Natural killer cell (primary cell): Measurements from ENCODE around the gene PCDHGB3. TPM values are rescaled to one million over a fixed set of nuclear protein-coding genes. Genes with fewer than 3 reads are reported as not detected.
A peak's percentile ranks its signal among the peaks of the same experiment; 100 is the strongest.
"Not testable (repeated sequence)": the region's sequence is repeated elsewhere in the genome, so short reads cannot be mapped to it uniquely, and the experiment has no call there.

ENCODE experiments used
- ATAC-seq, 3 donors: fragments of 150-1000 bp in 2 of 3; fragments of 200-7000 bp in 1 of 3; cut with Tn5 transposase; 1 replicate in 1 of 3; 2 replicates in 2 of 3; pipeline ENCODE4 v1.10.0; 2021; ENCODE audit warnings: mild to moderate bottlenecking in 2 of 3, moderate library complexity in 2 of 3
- DNase-seq, 2 donors: peaks; one replicate each; pipeline versions ENCODE4 v3.0.0 to v3.0.0-alpha.2; 2013 to 2021; ENCODE audit warnings: mixed read lengths in 1 of 2
- H3K27ac ChIP-seq: one replicate; pipeline ENCODE4 v1.5.1; 2013; ENCODE audit warnings: mild to moderate bottlenecking, low read length
- H3K27me3 ChIP-seq: one replicate; pipeline ENCODE4 v1.6.1; 2013; ENCODE audit warnings: low read length; ENCODE audit not compliant: control insufficient read depth, insufficient read depth
- H3K36me3 ChIP-seq: one replicate; pipeline ENCODE4 v1.6.1; 2013; ENCODE audit warnings: low read length; ENCODE audit not compliant: control insufficient read depth, insufficient read depth
- H3K4me1 ChIP-seq: one replicate; pipeline ENCODE4 v1.6.1; 2013; ENCODE audit warnings: low read length; ENCODE audit not compliant: control insufficient read depth, insufficient read depth
- H3K4me3 ChIP-seq: one replicate; pipeline ENCODE4 v1.5.1; 2013; ENCODE audit warnings: low read length
- H3K9me3 ChIP-seq: one replicate; pipeline ENCODE4 v1.6.1; 2013; ENCODE audit warnings: low read length; ENCODE audit not compliant: control insufficient read depth, insufficient read depth
- H3K27ac Mint-ChIP-seq, 2 donors: one replicate each; pipeline ENCODE4 v1.8.0; 2022; ENCODE audit warnings: mild to moderate bottlenecking in 2 of 2, mixed read lengths in 2 of 2, moderate library complexity in 1 of 2
- H3K27me3 Mint-ChIP-seq, 2 donors: one replicate each; pipeline ENCODE4 v1.8.0; 2022; ENCODE audit warnings: low read depth in 2 of 2, mixed read lengths in 2 of 2
- H3K36me3 Mint-ChIP-seq: one replicate; pipeline ENCODE4 v1.8.0; 2022; ENCODE audit warnings: mixed read lengths
- H3K4me1 Mint-ChIP-seq, 2 donors: one replicate each; pipeline ENCODE4 v1.8.0; 2022; ENCODE audit warnings: mixed read lengths in 2 of 2
- H3K4me3 Mint-ChIP-seq: one replicate; pipeline ENCODE4 v1.8.0; 2022; ENCODE audit warnings: mild to moderate bottlenecking, moderate library complexity, mixed read lengths
- H3K9me3 Mint-ChIP-seq, 2 donors: one replicate each; pipeline ENCODE4 v1.8.0; 2022; ENCODE audit warnings: mixed read lengths in 2 of 2
- WGBS: methylation state at CpG from one replicate; pipeline ENCODE4 v1.1.7; 2013; ENCODE audit warnings: missing lambda C conversion rate; ENCODE audit not compliant: insufficient coverage; 5-methylcytosine and 5-hydroxymethylcytosine counted together
- intact Hi-C: fragments of 100-400 bp; cut with micrococcal nuclease; formaldehyde crosslinking; loops from one replicate; pipeline ENCODE4 v1.14.2; 2022
- total RNA-seq, 4 donors: library from RNA; stranded (reverse); fragments of 120-200 nt in 1 of 4; gene quantifications; one replicate each; pipeline versions ENCODE4 v1.2.3 to v1.2.4, GENCODE V29; 2013 to 2022
- TF ChIP-seq, protein P1 (sequence below): fragments of 200-600 bp; IDR thresholded peaks from one replicate; pipeline ENCODE4 v1.8.0; 2022; ENCODE audit warnings: antibody characterized with exemption

The PCDHGB3 gene
- total RNA-seq, 3 donors from 2014 or later (not counting 1 experiment from before 2014, with no cell fraction given): 0.52 to 0.68 TPM; not detected in 1

- 22% methylated on average over 23 of the region's 25 CpGs for WGBS
- Histone ChIP-seq H3K27ac (no peak overlapping the region), H3K4me3 (peak overlapping the region; percentile 22), H3K9me3 (peaks cover 24% of the 10 kb centered on the region), H3K36me3 (no peaks in the 10 kb centered on the region), H3K4me1 (peaks cover 25% of the 10 kb centered on the region), H3K27me3 (peaks cover 68% of the 10 kb centered on the region)
- Mint-ChIP-seq H3K4me1 (peaks cover 38 to 51% of the 10 kb centered on the region in 2 donors), H3K9me3 (peaks cover 2 to 7% of the 10 kb centered on the region in 2 donors), H3K4me3 (peak overlapping the region; percentile 93), H3K36me3 (peaks cover 36% of the 10 kb centered on the region), H3K27ac (peak overlapping the region; percentile 61 to 82), H3K27me3 (peaks cover 52 to 63% of the 10 kb centered on the region in 2 donors)
- ATAC-seq: no peak
- TF ChIP-seq, protein P1, sequence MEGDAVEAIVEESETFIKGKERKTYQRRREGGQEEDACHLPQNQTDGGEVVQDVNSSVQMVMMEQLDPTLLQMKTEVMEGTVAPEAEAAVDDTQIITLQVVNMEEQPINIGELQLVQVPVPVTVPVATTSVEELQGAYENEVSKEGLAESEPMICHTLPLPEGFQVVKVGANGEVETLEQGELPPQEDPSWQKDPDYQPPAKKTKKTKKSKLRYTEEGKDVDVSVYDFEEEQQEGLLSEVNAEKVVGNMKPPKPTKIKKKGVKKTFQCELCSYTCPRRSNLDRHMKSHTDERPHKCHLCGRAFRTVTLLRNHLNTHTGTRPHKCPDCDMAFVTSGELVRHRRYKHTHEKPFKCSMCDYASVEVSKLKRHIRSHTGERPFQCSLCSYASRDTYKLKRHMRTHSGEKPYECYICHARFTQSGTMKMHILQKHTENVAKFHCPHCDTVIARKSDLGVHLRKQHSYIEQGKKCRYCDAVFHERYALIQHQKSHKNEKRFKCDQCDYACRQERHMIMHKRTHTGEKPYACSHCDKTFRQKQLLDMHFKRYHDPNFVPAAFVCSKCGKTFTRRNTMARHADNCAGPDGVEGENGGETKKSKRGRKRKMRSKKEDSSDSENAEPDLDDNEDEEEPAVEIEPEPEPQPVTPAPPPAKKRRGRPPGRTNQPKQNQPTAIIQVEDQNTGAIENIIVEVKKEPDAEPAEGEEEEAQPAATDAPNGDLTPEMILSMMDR: no peak
- intact Hi-C loops: loop anchor here (2.0 to 5.0 kb wide), 2 partner anchors 99 to 151 kb away; no protein-coding TSS in a partner anchor
- DNase-seq: no peak
Observed at GRCh38 chr5:141413540-141414069, 43.6 kb downstream of the PCDHGB3 start.

- ATAC-seq, H3K9me3 Mint-ChIP-seq, DNase-seq, H3K36me3 ChIP-seq, H3K4me3 ChIP-seq, H3K27ac ChIP-seq: not testable (repeated sequence)
- H3K36me3 Mint-ChIP-seq: peaks cover 32% of the 10 kb centered on the region
- intact Hi-C loops: loop anchor here (5.0 kb wide), 1 partner anchor 98 kb away; no protein-coding TSS in a partner anchor
- H3K4me1 Mint-ChIP-seq: peaks cover 38 to 47% of the 10 kb centered on the region in 2 donors
- H3K4me3 Mint-ChIP-seq: peak overlapping the region; percentile 73
- peaks cover 27% of the 10 kb centered on the region for H3K9me3 ChIP-seq
- peaks cover 53 to 67% of the 10 kb centered on the region in 2 donors for H3K27me3 Mint-ChIP-seq
- peaks cover 65% of the 10 kb centered on the region for H3K27me3 ChIP-seq
- H3K4me1 ChIP-seq: peaks cover 25% of the 10 kb centered on the region
- WGBS: 43% methylated on average over 46 of the region's 46 CpGs
- peak overlapping the region in 1 of 2 donors; percentile 82 for H3K27ac Mint-ChIP-seq
Observed at GRCh38 chr5:141414548-141415274, 44.7 kb downstream of the PCDHGB3 start.

DNA sequence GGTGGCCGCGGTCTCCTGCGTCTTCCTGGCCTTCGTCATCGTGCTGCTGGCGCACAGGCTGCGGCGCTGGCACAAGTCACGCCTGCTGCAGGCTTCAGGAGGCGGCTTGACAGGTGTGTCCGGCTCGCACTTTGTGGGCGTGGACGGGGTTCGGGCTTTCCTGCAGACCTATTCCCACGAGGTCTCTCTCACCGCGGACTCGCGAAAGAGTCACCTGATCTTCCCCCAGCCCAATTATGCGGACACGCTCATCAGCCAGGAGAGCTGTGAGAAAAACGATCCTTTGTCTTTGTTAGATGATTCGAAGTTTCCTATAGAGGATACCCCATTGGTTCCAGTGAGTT lies 45.2 kb downstream of the PCDHGB3 start:
- H3K4me3 ChIP-seq, intact Hi-C loops, H3K27ac ChIP-seq, DNase-seq, H3K27ac Mint-ChIP-seq, H3K36me3 ChIP-seq, H3K9me3 Mint-ChIP-seq, ATAC-seq: not testable (repeated sequence)
- Mint-ChIP-seq H3K4me3 (peak overlapping the region; percentile 73), H3K4me1 (peaks cover 38 to 44% of the 10 kb centered on the region in 2 donors), H3K36me3 (peaks cover 30% of the 10 kb centered on the region), H3K27me3 (peaks cover 54 to 69% of the 10 kb centered on the region in 2 donors)
- peaks cover 30% of the 10 kb centered on the region for H3K9me3 ChIP-seq
- peaks cover 65% of the 10 kb centered on the region for H3K27me3 ChIP-seq
- H3K4me1 ChIP-seq: peaks cover 25% of the 10 kb centered on the region
- WGBS: 25% methylated on average over 24 of the region's 24 CpGs

DNA sequence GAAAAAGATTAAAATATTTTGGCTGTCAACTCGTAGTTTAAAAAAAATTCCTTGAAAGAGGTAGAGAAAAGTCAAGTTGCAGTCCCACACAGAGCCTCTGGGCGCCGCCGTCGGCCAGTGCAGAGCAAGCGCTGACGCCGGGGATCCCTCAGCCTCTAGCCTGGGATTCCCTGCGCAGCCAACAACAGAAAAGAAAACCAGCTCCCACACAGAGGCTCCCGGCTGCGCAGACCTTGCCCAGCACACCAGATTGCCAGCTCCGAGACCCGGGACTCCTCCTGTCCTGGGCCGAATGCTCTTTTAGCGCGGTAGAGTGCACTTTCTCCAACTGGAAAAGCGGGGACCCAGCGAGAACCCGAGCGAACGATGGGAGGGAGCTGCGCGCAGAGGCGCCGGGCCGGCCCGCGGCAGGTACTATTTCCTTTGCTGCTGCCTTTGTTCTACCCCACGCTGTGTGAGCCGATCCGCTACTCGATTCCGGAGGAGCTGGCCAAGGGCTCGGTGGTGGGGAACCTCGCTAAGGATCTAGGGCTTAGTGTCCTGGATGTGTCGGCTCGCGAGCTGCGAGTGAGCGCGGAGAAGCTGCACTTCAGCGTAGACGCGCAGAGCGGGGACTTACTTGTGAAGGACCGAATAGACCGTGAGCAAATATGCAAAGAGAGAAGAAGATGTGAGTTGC lies 47.6 kb downstream of the PCDHGB3 start, which contains the start of gene PCDHGB7:
Gene PCDHGB7, plus strand, starts transcription at position 184 of the 679 bp plus-strand sequence. Its CDS starts 183 bp downstream, at position 367.
- H3K27ac ChIP-seq, intact Hi-C loops, H3K36me3 ChIP-seq, H3K4me3 ChIP-seq, H3K9me3 Mint-ChIP-seq: not testable (repeated sequence)
- Mint-ChIP-seq H3K27ac (peak within 1 kb of the TSS in 1 of 2 donors; percentile 36), H3K27me3 (peaks cover 68 to 82% of the 10 kb centered on the region in 2 donors), H3K4me3 (peak within 1 kb of the TSS; percentile 88), H3K36me3 (peaks cover 25% of the 10 kb centered on the region), H3K4me1 (peaks cover 30 to 43% of the 10 kb centered on the region in 2 donors)
- TF ChIP-seq, protein P1: peak; percentile 51
- ATAC-seq (peak; percentile 78 to 84 (median 81)), DNase-seq (peak in 1 of 2 donors; percentile 59)
- 7% methylated on average over 47 of the region's 47 CpGs for WGBS
- Histone ChIP-seq H3K9me3 (peaks cover 35% of the 10 kb centered on the region), H3K27me3 (peaks cover 84% of the 10 kb centered on the region), H3K4me1 (peaks cover 25% of the 10 kb centered on the region)
